ENCODE results near the gene HMGN4. TPM values are rescaled to one million over a fixed set of nuclear protein-coding genes. Genes with fewer than 3 reads are reported as not detected.

The HMGN4 gene
- total and polyA plus RNA-seq, 9 of the 15 experiments (the other 6 are each of a cell fraction or from before 2014, with no cell fraction given) = 35.4 to 134 (median 94.1) TPM

DNA sequence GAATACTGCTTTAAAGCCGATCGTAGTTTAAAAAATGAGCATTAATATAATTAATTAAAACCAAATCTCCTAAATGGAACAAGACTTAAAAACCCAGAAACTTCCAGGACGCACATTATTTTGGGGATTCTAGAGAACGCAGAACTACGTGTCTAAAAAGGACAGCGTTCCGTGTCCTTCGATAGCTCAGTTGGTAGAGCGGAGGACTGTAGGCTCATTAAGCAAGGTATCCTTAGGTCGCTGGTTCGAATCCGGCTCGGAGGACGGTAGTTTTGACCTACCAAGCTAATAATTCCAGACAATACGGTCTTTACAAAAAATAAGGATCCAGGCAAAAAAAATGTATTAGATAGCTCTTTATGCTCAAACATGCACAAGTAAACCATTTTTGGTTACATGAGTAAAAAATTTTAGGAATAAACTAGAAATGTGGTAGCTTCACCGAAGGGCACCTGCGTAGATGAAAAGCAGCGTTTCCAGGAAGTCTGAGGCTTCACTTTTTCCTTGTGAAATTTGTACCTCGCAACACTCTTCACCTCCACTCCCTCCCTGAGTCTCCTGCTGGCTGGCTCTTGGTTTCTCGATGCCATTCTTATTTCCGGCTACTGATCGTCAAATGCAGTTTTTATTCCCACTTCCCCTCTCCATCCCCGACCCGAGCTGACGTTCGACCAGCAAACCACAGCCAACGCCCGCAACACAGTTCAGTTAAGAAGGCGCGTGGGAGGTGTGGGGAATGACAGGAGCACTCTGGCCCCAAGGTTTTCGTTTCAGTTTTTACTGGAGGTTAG lies 39.0 kb downstream of the HMGN4 start (continued):
- TF ChIP-seq, protein P1, sequence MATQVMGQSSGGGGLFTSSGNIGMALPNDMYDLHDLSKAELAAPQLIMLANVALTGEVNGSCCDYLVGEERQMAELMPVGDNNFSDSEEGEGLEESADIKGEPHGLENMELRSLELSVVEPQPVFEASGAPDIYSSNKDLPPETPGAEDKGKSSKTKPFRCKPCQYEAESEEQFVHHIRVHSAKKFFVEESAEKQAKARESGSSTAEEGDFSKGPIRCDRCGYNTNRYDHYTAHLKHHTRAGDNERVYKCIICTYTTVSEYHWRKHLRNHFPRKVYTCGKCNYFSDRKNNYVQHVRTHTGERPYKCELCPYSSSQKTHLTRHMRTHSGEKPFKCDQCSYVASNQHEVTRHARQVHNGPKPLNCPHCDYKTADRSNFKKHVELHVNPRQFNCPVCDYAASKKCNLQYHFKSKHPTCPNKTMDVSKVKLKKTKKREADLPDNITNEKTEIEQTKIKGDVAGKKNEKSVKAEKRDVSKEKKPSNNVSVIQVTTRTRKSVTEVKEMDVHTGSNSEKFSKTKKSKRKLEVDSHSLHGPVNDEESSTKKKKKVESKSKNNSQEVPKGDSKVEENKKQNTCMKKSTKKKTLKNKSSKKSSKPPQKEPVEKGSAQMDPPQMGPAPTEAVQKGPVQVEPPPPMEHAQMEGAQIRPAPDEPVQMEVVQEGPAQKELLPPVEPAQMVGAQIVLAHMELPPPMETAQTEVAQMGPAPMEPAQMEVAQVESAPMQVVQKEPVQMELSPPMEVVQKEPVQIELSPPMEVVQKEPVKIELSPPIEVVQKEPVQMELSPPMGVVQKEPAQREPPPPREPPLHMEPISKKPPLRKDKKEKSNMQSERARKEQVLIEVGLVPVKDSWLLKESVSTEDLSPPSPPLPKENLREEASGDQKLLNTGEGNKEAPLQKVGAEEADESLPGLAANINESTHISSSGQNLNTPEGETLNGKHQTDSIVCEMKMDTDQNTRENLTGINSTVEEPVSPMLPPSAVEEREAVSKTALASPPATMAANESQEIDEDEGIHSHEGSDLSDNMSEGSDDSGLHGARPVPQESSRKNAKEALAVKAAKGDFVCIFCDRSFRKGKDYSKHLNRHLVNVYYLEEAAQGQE (IDR thresholded peaks at IDR 0.05; ENCODE audit: borderline replicate concordance) = no peak; the same call in 1 of the 2 replicates
- TF ChIP-seq, protein P1 (CRISPR knock-in tag; IDR thresholded peaks at IDR 0.05; ENCODE audit: low read depth) = no peak
- TF ChIP-seq SP1 (CRISPR knock-in tag; IDR thresholded peaks at IDR 0.05) = peak; percentile 66; the same call in 1 of the 2 replicates
- peak; percentile 55 for TF ChIP-seq GABPA (tag; conservative IDR thresholded peaks at IDR 0.05; ENCODE audit: low read depth)
- peak; percentile 87; the same call in 1 of the 2 replicates for TF ChIP-seq ZFPM2 (CRISPR knock-in tag; IDR thresholded peaks at IDR 0.05)
- TF ChIP-seq BRD9 (IDR thresholded peaks at IDR 0.05; ENCODE audit: low read depth, partially characterized antibody) = peak; percentile 97
- no peak for TF ChIP-seq KDM5B (IDR thresholded peaks at IDR 0.05; ENCODE audit: insufficient replicate concordance, low read depth, low read length)
- peak; percentile 43; the same call in 1 of the 2 replicates for TF ChIP-seq ZNF24 (IDR thresholded peaks at IDR 0.05)
- peak; percentile 55 for TF ChIP-seq SMARCA4 (IDR thresholded peaks at IDR 0.05)
- peak; percentile 45; the same call in 1 of the 2 replicates for TF ChIP-seq TCFL5 (CRISPR knock-in tag; conservative IDR thresholded peaks at IDR 0.05)
- TF ChIP-seq, protein P2, sequence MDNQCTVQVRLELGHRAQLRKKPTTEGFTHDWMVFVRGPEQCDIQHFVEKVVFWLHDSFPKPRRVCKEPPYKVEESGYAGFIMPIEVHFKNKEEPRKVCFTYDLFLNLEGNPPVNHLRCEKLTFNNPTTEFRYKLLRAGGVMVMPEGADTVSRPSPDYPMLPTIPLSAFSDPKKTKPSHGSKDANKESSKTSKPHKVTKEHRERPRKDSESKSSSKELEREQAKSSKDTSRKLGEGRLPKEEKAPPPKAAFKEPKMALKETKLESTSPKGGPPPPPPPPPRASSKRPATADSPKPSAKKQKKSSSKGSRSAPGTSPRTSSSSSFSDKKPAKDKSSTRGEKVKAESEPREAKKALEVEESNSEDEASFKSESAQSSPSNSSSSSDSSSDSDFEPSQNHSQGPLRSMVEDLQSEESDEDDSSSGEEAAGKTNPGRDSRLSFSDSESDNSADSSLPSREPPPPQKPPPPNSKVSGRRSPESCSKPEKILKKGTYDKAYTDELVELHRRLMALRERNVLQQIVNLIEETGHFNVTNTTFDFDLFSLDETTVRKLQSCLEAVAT (IDR thresholded peaks at IDR 0.05) = peak in 1 of 2 experiments; percentile 83; a peak in 2 of 4 replicates
- no peak for TF ChIP-seq ZNF75A (CRISPR knock-in tag; IDR thresholded peaks at IDR 0.05)
- TF ChIP-seq, protein P3, sequence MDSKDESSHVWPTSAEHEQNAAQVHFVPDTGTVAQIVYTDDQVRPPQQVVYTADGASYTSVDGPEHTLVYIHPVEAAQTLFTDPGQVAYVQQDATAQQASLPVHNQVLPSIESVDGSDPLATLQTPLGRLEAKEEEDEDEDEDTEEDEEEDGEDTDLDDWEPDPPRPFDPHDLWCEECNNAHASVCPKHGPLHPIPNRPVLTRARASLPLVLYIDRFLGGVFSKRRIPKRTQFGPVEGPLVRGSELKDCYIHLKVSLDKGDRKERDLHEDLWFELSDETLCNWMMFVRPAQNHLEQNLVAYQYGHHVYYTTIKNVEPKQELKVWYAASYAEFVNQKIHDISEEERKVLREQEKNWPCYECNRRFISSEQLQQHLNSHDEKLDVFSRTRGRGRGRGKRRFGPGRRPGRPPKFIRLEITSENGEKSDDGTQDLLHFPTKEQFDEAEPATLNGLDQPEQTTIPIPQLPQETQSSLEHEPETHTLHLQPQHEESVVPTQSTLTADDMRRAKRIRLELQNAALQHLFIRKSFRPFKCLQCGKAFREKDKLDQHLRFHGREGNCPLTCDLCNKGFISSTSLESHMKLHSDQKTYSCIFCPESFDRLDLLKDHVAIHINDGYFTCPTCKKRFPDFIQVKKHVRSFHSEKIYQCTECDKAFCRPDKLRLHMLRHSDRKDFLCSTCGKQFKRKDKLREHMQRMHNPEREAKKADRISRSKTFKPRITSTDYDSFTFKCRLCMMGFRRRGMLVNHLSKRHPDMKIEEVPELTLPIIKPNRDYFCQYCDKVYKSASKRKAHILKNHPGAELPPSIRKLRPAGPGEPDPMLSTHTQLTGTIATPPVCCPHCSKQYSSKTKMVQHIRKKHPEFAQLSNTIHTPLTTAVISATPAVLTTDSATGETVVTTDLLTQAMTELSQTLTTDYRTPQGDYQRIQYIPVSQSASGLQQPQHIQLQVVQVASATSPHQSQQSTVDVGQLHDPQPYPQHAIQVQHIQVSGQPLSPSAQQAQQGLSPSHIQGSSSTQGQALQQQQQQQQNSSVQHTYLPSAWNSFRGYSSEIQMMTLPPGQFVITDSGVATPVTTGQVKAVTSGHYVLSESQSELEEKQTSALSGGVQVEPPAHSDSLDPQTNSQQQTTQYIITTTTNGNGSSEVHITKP (IDR thresholded peaks at IDR 0.05; ENCODE audit: partially characterized antibody) = no peak

Data from K562 (cell line).